Neural progenitor cell (in vitro differentiated cells): ENCODE data around the gene USP14. TPM values are rescaled to one million over a fixed set of nuclear protein-coding genes. Genes with fewer than 3 reads are reported as not detected.

Source experiments
- DNase-seq: peaks from one replicate; pipeline ENCODE4 v3.0.0-alpha.2; 2016; ENCODE audit warnings: low spot score
- H2AFZ ChIP-seq: fragments of 200-600 bp; sonication (generic); replicated peaks from 2 replicates; pipeline ENCODE4 v1.6.1; 2016; ENCODE audit warnings: antibody characterized with exemption
- H3F3A ChIP-seq: fragments of 200-600 bp; sonication (generic); 2 replicates; pipeline ENCODE4 v1.6.1; 2016; ENCODE audit warnings: antibody characterized with exemption, low read depth
- H3K27ac ChIP-seq: fragments of 200-600 bp; sonication (generic); 2 replicates; pipeline ENCODE4 v1.5.1; 2016; ENCODE audit warnings: mild to moderate bottlenecking
- H3K27me3 ChIP-seq: fragments of 200-600 bp; sonication (generic); 2 replicates; pipeline ENCODE4 v1.6.1; 2016; ENCODE audit warnings: mild to moderate bottlenecking, moderate library complexity
- H3K36me3 ChIP-seq: fragments of 200-600 bp; sonication (generic); 2 replicates; pipeline ENCODE4 v1.5.1; 2016
- H3K4me1 ChIP-seq: fragments of 200-600 bp; sonication (generic); 2 replicates; pipeline ENCODE4 v1.6.1; 2016; ENCODE audit warnings: mixed run types
- H3K4me2 ChIP-seq: fragments of 200-600 bp; sonication (generic); 2 replicates; pipeline ENCODE4 v1.6.1; 2016
- H3K4me3 ChIP-seq: fragments of 200-600 bp; sonication (generic); 2 replicates; pipeline ENCODE4 v1.5.1; 2016
- H3K79me2 ChIP-seq: fragments of 200-600 bp; sonication (generic); 2 replicates; pipeline ENCODE4 v1.6.1; 2016; ENCODE audit warnings: low read depth
- H3K9ac ChIP-seq: fragments of 200-600 bp; sonication (generic); 2 replicates; pipeline ENCODE4 v1.6.1; 2016
- H3K9me3 ChIP-seq: fragments of 200-600 bp; sonication (generic); 2 replicates; pipeline ENCODE4 v1.5.1; 2016; ENCODE audit warnings: low read depth
- H4K20me1 ChIP-seq: fragments of 200-600 bp; sonication (generic); 2 replicates; pipeline ENCODE4 v1.6.1; 2016; ENCODE audit warnings: low read depth
- H3K27ac Mint-ChIP-seq: 3 replicates; pipeline ENCODE4 v1.8.0; 2021; ENCODE audit warnings: mixed read lengths
- H3K27me3 Mint-ChIP-seq: 2 replicates; pipeline ENCODE4 v1.8.0; 2022; ENCODE audit warnings: low read depth, mild to moderate bottlenecking, inconsistent platforms, moderate library complexity, mixed read lengths; ENCODE audit not compliant: insufficient read depth
- H3K36me3 Mint-ChIP-seq: 3 replicates; pipeline ENCODE4 v1.8.0; 2021; ENCODE audit warnings: mixed read lengths
- H3K4me1 Mint-ChIP-seq: 3 replicates; pipeline ENCODE4 v1.8.0; 2021; ENCODE audit warnings: mixed read lengths
- H3K4me3 Mint-ChIP-seq: 3 replicates; pipeline ENCODE4 v1.8.0; 2021; ENCODE audit warnings: mild to moderate bottlenecking, moderate library complexity, mixed read lengths
- H3K9me3 Mint-ChIP-seq: 3 replicates; pipeline ENCODE4 v1.8.0; 2020; ENCODE audit warnings: mixed read lengths
- CTCF ChIP-seq: fragments of 200-600 bp; sonication (generic); IDR thresholded peaks from 2 replicates; pipeline ENCODE4 v1.5.1; 2017; ENCODE audit warnings: antibody characterized with exemption, mild to moderate bottlenecking
- EZH2 ChIP-seq: fragments of 200-600 bp; sonication (generic); IDR thresholded peaks from 2 replicates; pipeline ENCODE4 v1.6.1; 2017; ENCODE audit warnings: antibody characterized with exemption, mild to moderate bottlenecking, moderate library complexity
- EZH2phosphoT487 ChIP-seq: fragments of 200-600 bp; sonication (generic); IDR thresholded peaks from 2 replicates; pipeline ENCODE4 v1.6.1; 2017; ENCODE audit warnings: antibody characterized with exemption
- total RNA-seq: library from RNA; depleted of rRNA; stranded (reverse); fragments of >200 nt; gene quantifications from 2 replicates; pipeline ENCODE4 v1.2.3, GENCODE V29; 2015; ENCODE audit warnings: low replicate concordance

The USP14 gene
- total RNA-seq, 1 donor from 2014 or later: 38.9 TPM

GRCh38 chr18:250685-251084 is 92.3 kb downstream of the USP14 start:
- no peaks in the 10 kb centered on the region for H3K4me1 ChIP-seq
- no peaks in the 10 kb centered on the region for H3K27me3 ChIP-seq
- H3K4me3 Mint-ChIP-seq: no peak overlapping the region
- H3K9me3 Mint-ChIP-seq: no peaks in the 10 kb centered on the region
- no peak overlapping the region for H2AFZ ChIP-seq
- no peak overlapping the region for H3K9ac ChIP-seq
- no peaks in the 10 kb centered on the region for H3F3A ChIP-seq
- peaks cover 40% of the 10 kb centered on the region for H3K36me3 ChIP-seq
- H3K27ac Mint-ChIP-seq: no peak overlapping the region
- no peaks in the 10 kb centered on the region for H3K4me1 Mint-ChIP-seq
- no peak overlapping the region for H3K27ac ChIP-seq
- no peak for TF ChIP-seq EZH2
- TF ChIP-seq EZH2phosphoT487: no peak
- TF ChIP-seq CTCF: no peak
- no peaks in the 10 kb centered on the region for H3K9me3 ChIP-seq
- H4K20me1 ChIP-seq: peaks cover 3% of the 10 kb centered on the region
- H3K4me3 ChIP-seq: no peak overlapping the region
- H3K4me2 ChIP-seq: no peak overlapping the region
- peaks cover 11% of the 10 kb centered on the region for H3K36me3 Mint-ChIP-seq
- no peaks in the 10 kb centered on the region for H3K27me3 Mint-ChIP-seq
- H3K79me2 ChIP-seq: no peaks in the 10 kb centered on the region
- DNase-seq: no peak

- Histone ChIP-seq H3K4me3 (no peak overlapping the region), H2AFZ (no peak overlapping the region), H3K36me3 (peaks cover 34% of the 10 kb centered on the region), H4K20me1 (peaks cover 3% of the 10 kb centered on the region), H3K4me2 (no peak overlapping the region), H3F3A (no peaks in the 10 kb centered on the region), H3K79me2 (no peaks in the 10 kb centered on the region), H3K27me3 (no peaks in the 10 kb centered on the region), H3K9ac (no peak overlapping the region), H3K9me3 (no peaks in the 10 kb centered on the region), H3K4me1 (no peaks in the 10 kb centered on the region), H3K27ac (no peak overlapping the region)
- H3K4me3 Mint-ChIP-seq: no peak overlapping the region
- peaks cover 9% of the 10 kb centered on the region for H3K36me3 Mint-ChIP-seq
- DNase-seq: no peak
- H3K27me3 Mint-ChIP-seq: no peaks in the 10 kb centered on the region
- H3K9me3 Mint-ChIP-seq: no peaks in the 10 kb centered on the region
- TF ChIP-seq EZH2 (no peak), EZH2phosphoT487 (no peak)
- H3K4me1 Mint-ChIP-seq: no peaks in the 10 kb centered on the region
- no peak overlapping the region for H3K27ac Mint-ChIP-seq
These were observed 93.2 kb downstream of the USP14 start for GRCh38 chr18:251572-251971.

GRCh38 chr18:253121-253520 is 94.8 kb downstream of the USP14 start:
- TF ChIP-seq EZH2phosphoT487 (no peak), CTCF (no peak)
- Histone ChIP-seq H4K20me1 (peaks cover 3% of the 10 kb centered on the region), H3K4me2 (no peak overlapping the region), H3K4me3 (no peak overlapping the region), H3K9ac (no peak overlapping the region), H3K36me3 (peaks cover 34% of the 10 kb centered on the region), H2AFZ (no peak overlapping the region), H3K4me1 (no peaks in the 10 kb centered on the region), H3K27ac (no peak overlapping the region), H3F3A (no peaks in the 10 kb centered on the region), H3K79me2 (no peaks in the 10 kb centered on the region), H3K27me3 (no peaks in the 10 kb centered on the region), H3K9me3 (no peaks in the 10 kb centered on the region)
- no peaks in the 10 kb centered on the region for H3K9me3 Mint-ChIP-seq
- peaks cover 9% of the 10 kb centered on the region for H3K36me3 Mint-ChIP-seq
- no peak overlapping the region for H3K4me3 Mint-ChIP-seq
- no peak for DNase-seq
- no peaks in the 10 kb centered on the region for H3K4me1 Mint-ChIP-seq
- no peaks in the 10 kb centered on the region for H3K27me3 Mint-ChIP-seq
- H3K27ac Mint-ChIP-seq: no peak overlapping the region

GRCh38 chr18:255171-255570 is 96.8 kb downstream of the USP14 start:
- peaks cover 8% of the 10 kb centered on the region for H3K36me3 Mint-ChIP-seq
- H3K27me3 ChIP-seq: no peaks in the 10 kb centered on the region
- no peak overlapping the region for H3K9ac ChIP-seq
- no peak overlapping the region for H3K4me2 ChIP-seq
- TF ChIP-seq EZH2phosphoT487 (no peak), EZH2 (no peak), CTCF (no peak)
- H3K79me2 ChIP-seq: no peaks in the 10 kb centered on the region
- no peak overlapping the region for H3K4me3 ChIP-seq
- no peaks in the 10 kb centered on the region for H3K4me1 Mint-ChIP-seq
- no peak overlapping the region for H3K4me3 Mint-ChIP-seq
- no peaks in the 10 kb centered on the region for H3K27me3 Mint-ChIP-seq
- peaks cover 44% of the 10 kb centered on the region for H3K36me3 ChIP-seq
- no peak for DNase-seq
- H3K27ac Mint-ChIP-seq: no peak overlapping the region
- peaks cover 3% of the 10 kb centered on the region for H4K20me1 ChIP-seq
- no peak overlapping the region for H3K27ac ChIP-seq
- no peaks in the 10 kb centered on the region for H3F3A ChIP-seq
- no peak overlapping the region for H2AFZ ChIP-seq
- no peaks in the 10 kb centered on the region for H3K9me3 Mint-ChIP-seq
- no peaks in the 10 kb centered on the region for H3K4me1 ChIP-seq
- no peaks in the 10 kb centered on the region for H3K9me3 ChIP-seq
